Mucosa of descending colon (tissue), 3 donors: Measurements from ENCODE around the gene TGFBR3. TPM values are rescaled to one million over a fixed set of nuclear protein-coding genes. Genes with fewer than 3 reads are reported as not detected.

Experiments
- ATAC-seq: fragments of 200-7000 bp; cut with Tn5 transposase; one replicate; pipeline ENCODE4 v1.9.1; 2020; ENCODE audit warnings: mild to moderate bottlenecking, moderate library complexity
- DNase-seq, 3 donors: peaks; one replicate each; pipeline ENCODE4 v3.0.0-alpha.2; 2020
- H3K36me3 ChIP-seq: fragments of 200-600 bp; one replicate; pipeline ENCODE4 v1.8.0; 2021; ENCODE audit warnings: low read depth, mild to moderate bottlenecking
- H3K4me1 ChIP-seq: fragments of 200-600 bp; one replicate; pipeline ENCODE4 v1.8.0; 2021; ENCODE audit warnings: low read depth, mild to moderate bottlenecking
- H3K4me3 ChIP-seq: fragments of 200-600 bp; one replicate; pipeline ENCODE4 v1.8.0; 2021; ENCODE audit warnings: mild to moderate bottlenecking
- H3K9me3 ChIP-seq: fragments of 200-600 bp; one replicate; pipeline ENCODE4 v1.8.0; 2021; ENCODE audit warnings: mild to moderate bottlenecking
- intact Hi-C, 2 donors: fragments of 100-400 bp; cut with DNase I in 1 of 2; cut with micrococcal nuclease in 1 of 2; formaldehyde crosslinking; loops; one replicate each; pipeline versions ENCODE4 v1.11.0 to v1.11.1; 2022; cut with DNase I, micrococcal nuclease
- total RNA-seq, 3 donors: library from RNA; stranded (reverse); fragmentation: NEBNext Ultra II Directional in 2 of 3; extraction: Animal tissue kit (Norgen Biotek cat#: 25700) in 2 of 3; gene quantifications; one replicate each; pipeline versions ENCODE4 v1.2.1 to v1.2.4, GENCODE V29; 2021 to 2023
- TF ChIP-seq, protein P1 (sequence below): fragments of 200-600 bp; IDR thresholded peaks from one replicate; pipeline ENCODE4 v1.8.0; 2022; ENCODE audit warnings: antibody characterized with exemption, mild to moderate bottlenecking
- donor health status: DM: no; HTN: no; CAD: no; lungs with moderate emphysema.
- donor health status: DM: no; HTN: no; CAD: no.
- donor health status: DM: no; HTN: yes; CAD: no.

Gene TGFBR3
- total RNA-seq, 3 donors from 2014 or later: 11.6 to 89.7 (median 21.1) TPM

DNA sequence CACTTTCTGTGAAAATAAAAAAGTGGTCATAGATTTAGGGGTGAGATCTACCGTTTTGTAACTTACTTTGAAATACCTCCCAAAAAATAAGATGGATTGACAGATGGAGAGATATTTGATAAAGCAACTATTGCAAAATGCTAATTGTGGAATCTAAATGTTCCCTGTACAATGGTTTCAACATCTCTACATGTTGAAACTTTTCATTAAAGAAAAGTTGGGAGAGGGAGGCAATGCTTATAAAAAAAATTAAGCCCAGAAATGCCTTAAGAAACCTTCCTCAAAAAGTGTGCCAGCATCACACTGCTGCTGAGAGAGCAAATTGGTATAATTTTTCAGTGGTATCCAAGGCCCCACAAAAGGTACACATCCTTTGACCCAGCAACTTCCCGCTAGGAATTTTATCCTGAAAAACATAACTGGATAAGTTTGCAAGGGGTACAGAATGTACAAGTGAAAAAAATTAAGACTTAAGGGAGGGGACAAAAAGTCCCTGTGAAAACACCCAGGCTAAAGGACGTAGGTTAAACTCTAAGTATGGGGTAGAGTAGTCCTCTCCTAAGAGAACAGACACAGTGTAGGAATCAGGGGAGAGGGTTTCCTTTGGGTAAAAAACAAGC lies 84.3 kb downstream of the TGFBR3 start:
- TF ChIP-seq, protein P1, sequence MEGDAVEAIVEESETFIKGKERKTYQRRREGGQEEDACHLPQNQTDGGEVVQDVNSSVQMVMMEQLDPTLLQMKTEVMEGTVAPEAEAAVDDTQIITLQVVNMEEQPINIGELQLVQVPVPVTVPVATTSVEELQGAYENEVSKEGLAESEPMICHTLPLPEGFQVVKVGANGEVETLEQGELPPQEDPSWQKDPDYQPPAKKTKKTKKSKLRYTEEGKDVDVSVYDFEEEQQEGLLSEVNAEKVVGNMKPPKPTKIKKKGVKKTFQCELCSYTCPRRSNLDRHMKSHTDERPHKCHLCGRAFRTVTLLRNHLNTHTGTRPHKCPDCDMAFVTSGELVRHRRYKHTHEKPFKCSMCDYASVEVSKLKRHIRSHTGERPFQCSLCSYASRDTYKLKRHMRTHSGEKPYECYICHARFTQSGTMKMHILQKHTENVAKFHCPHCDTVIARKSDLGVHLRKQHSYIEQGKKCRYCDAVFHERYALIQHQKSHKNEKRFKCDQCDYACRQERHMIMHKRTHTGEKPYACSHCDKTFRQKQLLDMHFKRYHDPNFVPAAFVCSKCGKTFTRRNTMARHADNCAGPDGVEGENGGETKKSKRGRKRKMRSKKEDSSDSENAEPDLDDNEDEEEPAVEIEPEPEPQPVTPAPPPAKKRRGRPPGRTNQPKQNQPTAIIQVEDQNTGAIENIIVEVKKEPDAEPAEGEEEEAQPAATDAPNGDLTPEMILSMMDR: no peak
- no peaks in the 10 kb centered on the region for H3K36me3 ChIP-seq
- ATAC-seq: no peak
- DNase-seq: no peak
- intact Hi-C loops: no loop called here
- H3K4me3 ChIP-seq: no peak overlapping the region
- peaks cover 12% of the 10 kb centered on the region for H3K4me1 ChIP-seq
- no peaks in the 10 kb centered on the region for H3K9me3 ChIP-seq

DNA sequence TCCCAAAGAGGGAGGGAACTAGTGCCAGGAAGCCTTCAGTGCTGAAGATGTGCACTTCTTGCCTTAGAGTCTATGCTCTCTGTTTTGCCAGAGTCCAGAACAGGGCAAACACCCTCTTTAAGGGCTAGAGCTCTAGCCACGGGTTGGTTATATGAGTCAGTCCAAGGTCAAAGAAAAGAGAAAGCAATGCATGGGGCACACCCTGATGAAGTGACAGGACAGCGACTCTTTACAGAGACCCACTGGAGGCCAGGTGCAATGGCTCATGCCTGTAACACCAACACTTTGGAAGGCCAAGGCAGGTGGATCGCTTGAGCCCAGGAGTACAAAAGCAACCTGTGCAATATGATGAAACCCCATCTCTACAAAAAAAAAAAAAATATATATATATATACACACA lies 86.1 kb downstream of the TGFBR3 start:
- DNase-seq: no peak
- TF ChIP-seq, protein P1: no peak
- ATAC-seq: no peak
- H3K4me3 ChIP-seq: no peak overlapping the region
- intact Hi-C loops: no loop called here
- no peaks in the 10 kb centered on the region for H3K36me3 ChIP-seq
- H3K4me1 ChIP-seq: peaks cover 12% of the 10 kb centered on the region
- no peaks in the 10 kb centered on the region for H3K9me3 ChIP-seq

DNA sequence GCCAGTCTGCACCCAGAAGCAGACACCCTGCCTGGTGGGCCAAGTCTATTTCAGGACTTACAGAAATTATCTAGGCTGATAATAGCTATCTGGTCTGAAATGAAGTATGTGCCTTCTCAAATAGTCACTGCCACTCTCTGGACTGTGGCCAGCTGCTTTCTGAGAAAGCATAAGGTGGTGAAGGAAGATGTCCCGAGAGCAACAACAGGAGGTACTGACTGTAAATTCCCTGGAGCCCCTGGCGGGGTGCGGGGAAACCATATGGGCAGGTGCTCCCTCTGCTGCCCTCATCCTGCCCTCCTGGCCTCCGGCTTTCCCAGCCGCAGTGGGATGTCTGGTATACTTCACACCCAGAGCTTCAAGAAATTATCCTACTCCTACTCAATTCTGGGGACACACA lies 86.8 kb downstream of the TGFBR3 start:
- no peak overlapping the region for H3K4me3 ChIP-seq
- DNase-seq (no peak), ATAC-seq (no peak)
- H3K36me3 ChIP-seq: no peaks in the 10 kb centered on the region
- peaks cover 7% of the 10 kb centered on the region for H3K4me1 ChIP-seq
- no peaks in the 10 kb centered on the region for H3K9me3 ChIP-seq
- intact Hi-C loops: no loop called here
- TF ChIP-seq, protein P1: no peak

DNA sequence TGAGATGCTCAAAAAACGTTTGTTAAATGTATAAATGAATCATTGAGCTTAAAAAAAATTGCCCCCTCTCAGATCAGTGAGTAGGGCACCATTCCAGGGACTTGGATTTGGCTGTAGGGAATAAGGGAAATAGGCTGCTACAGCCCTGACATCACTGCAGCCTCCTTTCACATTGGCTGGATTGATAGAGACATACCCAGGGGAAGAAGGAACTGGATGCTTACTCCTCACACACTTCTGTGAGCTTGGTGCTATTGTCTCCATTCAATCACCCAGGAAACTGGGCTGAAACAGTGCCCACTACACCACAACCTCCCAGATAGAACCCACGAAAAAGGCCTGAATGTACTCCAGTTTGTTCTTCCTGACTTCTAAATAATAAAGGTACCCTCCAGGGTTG lies 87.2 kb downstream of the TGFBR3 start:
- TF ChIP-seq, protein P1: no peak
- no peak for ATAC-seq
- no peaks in the 10 kb centered on the region for H3K9me3 ChIP-seq
- no peak for DNase-seq
- no peaks in the 10 kb centered on the region for H3K36me3 ChIP-seq
- intact Hi-C loops: no loop called here
- H3K4me3 ChIP-seq: no peak overlapping the region
- peaks cover 3% of the 10 kb centered on the region for H3K4me1 ChIP-seq

DNA sequence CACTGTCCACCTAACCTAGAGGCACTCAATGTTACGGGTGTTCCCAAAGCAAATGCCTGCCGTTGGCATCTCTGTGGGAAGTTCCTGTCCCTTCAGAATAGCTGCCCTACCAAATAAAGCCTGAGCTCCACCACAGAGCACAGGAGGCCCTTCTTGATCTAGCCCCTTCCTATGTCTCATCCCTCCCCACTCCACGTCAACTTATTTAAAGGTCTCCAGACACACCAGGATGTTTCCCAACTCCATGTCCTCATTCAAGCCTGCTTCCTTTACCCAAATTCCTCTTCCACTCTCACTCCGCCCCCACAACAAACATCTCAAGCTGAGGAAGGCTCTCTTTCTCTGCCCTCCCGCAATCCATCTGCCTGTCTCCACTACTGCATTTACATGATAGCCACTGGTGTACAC lies 87.7 kb downstream of the TGFBR3 start:
- DNase-seq: no peak
- no peaks in the 10 kb centered on the region for H3K9me3 ChIP-seq
- H3K4me1 ChIP-seq: no peaks in the 10 kb centered on the region
- intact Hi-C loops: no loop called here
- H3K36me3 ChIP-seq: no peaks in the 10 kb centered on the region
- no peak for ATAC-seq
- no peak overlapping the region for H3K4me3 ChIP-seq
- TF ChIP-seq, protein P1: no peak

DNA sequence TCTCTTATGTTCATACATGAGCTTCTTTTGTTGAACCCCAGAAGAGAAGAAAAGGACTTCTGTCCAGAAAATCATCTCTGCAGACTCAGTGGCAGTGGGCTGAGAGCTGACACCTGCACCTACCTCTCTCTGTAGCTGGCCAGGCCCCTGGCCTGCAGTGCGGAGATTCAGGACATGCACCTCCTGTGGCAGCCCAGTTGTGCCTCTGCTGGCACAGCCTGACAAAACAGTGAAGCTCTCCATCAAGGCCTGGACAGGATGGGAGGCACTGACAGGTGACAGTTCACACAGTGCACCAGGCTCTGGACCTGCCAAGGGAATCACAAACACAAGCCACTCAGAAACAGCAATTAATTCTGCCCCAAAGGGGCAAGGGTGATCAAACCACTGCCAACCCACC lies 88.8 kb downstream of the TGFBR3 start:
- Histone ChIP-seq H3K4me3 (no peak overlapping the region), H3K9me3 (no peaks in the 10 kb centered on the region), H3K36me3 (no peaks in the 10 kb centered on the region), H3K4me1 (peaks cover 5% of the 10 kb centered on the region)
- intact Hi-C loops: no loop called here
- ATAC-seq (no peak), DNase-seq (no peak)
- TF ChIP-seq, protein P1: no peak
